ENCODE results near the gene IFIT1B.
"Not testable (repeated sequence)": the region's sequence is repeated elsewhere in the genome, so short reads cannot be mapped to it uniquely, and the experiment has no call there.

The IFIT1B gene

DNA sequence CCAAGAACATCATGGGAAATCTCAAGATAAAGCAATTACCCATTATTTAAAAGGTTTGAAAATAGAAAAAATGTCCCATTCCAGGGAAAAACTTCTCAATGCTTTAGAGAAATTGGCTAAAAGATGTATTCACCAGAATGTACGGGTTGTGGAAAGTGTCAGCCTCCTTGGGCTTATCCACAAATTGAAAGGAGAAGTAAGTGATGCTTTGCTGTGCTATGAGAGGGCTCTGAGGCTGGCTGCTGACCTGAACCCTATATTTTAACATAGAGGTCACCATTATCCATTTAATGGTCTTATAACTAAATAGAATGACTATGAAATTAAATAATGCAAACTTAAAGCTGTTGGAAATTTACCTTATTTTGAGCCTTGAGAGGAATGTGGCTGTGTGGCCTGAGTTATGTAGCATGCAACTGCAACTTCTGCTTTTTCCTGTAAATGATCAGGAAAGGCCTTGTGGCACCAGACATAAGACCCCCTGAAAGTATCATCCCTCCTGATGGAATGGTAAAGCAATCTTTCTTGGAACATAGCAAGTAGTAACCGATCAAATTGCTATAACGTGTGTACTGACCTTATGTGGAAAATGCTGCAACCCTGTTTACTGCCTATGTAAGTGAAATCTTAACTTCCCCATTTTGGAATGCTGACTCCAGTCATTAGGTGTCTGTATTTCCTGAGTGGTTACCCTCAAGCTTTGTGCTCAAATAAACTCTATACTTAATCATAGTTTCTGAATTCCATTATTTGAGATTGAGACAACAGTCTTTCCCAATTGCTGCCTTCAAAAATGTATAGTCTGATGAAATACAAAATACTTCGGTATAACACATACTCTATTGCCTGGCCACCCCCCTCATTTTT, 6.9 kb downstream of the IFIT1B start:
- DNase-seq = no peak

DNA sequence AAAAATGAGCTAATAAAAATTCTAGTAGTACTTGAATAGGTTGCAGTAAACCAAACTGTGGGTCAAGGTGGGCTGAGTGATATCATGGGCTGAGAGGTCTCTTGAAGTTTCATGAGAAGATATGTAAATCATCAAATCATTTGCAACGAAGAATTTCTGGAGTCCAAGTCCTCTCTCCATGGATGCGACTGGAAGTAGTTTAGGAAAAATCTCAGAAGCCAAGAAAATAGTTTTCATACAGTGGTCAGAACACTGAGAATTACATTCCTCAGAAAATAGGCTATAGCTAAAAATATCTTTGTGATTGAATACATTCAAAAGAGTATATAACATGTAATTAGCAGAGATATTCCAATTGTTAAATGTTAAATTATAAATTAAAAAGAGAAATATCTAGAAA, 10.9 kb downstream of the IFIT1B start:
- DNase-seq = no peak

DNA sequence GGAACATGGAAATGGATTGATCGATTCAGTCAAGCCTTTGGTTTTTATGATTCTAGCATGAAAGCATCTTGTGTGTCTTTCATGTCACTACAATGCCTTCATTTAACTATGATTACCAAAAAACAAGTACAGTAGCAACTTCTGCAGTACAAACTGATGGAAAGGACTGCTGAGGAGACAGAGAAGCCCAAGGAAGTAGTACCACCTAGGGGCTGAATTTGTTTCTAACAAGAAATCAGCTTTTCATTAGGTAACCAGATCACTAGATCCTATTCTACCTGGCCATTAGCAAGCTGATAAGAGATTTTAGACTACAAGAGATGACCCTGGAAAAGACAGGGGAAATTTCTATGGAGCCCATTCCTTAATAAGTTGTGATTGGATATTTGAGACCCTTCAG, 11.4 kb downstream of the IFIT1B start:
- DNase-seq = no peak

DNA sequence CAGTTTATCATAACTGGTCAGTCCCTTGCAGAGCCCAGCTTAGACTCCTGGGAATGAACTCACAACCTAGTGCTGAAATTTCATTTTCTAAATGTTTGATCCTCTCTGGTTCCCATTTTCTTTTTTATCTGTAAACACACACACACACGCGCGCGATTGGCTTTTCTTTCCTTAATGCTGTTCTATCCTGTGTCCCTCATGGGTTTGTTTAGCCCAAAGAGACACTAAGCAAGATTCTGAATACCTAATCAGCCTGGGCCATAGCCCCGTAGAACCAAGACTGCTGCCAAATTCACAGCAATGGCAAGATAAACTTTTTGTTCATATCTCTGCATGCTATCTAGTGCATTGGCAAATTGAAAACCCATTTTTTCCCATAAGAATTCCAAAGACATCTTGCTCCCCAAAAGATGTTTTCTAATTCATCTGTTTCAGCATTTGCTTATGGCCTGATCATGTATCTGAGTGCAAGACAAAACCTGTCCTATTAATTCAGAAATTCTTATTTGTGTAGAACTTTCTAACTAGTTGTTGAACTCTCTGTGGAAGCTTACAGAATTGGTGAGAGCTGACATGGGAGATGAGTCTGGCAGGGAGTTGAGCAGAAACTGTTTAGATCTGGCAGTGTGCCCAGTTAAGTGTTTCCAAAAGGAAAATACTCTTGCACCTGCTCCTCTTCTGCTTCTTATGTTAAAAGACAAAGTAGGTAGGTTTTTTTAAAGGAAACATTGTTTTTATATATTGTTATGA, 12.8 kb downstream of the IFIT1B start:
- no peak for DNase-seq

DNA sequence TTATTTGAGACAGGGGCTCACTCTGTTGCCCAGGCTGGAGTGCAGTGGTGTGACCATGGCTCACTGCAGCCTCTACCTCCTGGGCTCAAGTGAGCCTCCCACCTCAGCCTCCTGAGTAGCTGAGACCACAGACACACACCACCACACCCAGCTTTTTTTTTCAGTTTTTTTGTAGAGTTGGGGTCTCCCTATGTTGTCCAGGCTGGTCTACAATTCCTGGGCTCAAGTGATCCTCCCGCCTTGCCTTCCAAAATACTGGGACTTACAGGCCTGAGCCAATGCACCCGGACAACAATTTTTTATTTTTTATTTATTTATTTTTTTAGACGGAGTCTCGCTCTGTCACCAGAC, 13.3 kb downstream of the IFIT1B start:
- DNase-seq = not testable (repeated sequence)

DNA sequence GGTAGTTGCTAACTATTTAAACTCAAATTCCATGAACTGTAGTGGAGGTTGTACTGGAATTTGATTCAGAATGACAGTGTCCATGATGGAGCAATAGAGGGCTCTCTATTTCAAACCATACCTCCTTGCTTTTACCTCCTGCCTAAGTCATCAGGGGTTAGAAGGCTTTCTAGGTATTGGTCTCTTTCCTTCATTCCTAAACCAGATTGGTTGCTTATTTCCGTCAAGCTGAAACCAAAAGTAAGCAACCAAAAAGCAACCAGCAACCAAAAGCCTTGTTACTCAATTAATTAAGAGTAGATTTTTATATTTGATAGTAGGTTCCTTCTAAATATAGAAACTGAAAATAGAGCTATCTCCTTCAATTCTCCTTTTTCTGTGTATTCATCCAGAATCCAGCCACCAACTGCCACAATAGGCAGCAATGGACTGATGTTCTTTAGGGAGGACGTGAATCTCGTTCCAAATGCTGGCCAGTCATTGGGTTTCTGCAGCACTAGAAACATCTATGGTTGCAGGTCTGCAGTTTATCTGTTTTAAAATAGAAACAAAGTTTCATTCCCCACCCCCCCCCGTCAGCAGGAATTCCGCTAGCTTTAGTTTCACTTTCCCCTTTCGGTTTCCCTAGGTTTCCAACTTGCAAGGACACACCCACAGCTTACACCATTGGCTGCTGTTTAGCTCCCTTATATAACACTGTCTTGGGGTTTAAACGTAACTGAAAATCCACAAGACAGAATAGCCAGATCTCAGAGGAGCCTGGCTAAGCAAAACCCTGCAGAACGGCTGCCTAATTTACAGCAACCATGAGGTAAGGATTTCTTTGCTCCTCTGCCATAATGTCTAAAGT, 14.3 kb downstream of the IFIT1B start, which contains the start of gene IFIT1:
IFIT1 (plus strand) TSS at position 717 of the 850 bp plus-strand sequence; CDS start at position 807, 90 bp downstream.
- DNase-seq = peak; percentile 78

DNA sequence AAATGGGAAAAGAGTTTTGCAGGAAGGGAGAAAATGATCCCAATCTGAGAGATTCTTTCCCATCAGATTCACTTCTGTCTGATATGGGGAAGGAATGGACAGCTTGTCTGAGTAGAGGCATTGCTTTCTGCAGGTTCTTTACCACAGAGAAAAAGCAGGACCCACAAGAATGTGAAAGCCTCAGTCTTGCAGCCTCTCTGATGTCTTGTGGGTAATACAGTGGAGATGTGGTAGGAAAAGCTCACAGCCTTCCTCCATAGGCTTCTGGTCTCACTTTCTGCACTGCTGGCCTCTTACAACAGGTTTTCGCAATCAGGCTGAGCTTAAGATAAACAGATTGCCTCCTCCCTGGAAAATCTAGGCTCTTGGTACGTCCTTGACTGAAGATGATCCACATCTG, 15.1 kb downstream of the IFIT1B start:
- no peak for DNase-seq

DNA sequence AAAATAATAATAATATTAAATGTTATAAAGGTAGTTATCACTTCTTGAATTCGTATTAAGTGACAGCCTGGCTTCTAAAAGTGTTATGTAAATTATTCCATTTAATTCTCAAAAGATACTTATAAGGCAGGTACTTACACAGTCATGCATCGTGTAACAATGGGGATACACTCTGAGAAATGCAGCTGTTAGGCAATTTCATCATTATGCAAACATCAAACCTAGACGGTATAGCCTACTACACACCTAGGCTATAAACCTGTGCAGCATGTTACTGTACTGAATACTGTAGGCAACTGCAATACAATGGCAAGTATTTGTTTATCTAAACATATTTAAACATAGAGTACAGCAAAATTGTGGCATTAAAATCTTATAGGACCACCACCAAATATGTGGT, 16.0 kb downstream of the IFIT1B start:
- DNase-seq = no peak

DNA sequence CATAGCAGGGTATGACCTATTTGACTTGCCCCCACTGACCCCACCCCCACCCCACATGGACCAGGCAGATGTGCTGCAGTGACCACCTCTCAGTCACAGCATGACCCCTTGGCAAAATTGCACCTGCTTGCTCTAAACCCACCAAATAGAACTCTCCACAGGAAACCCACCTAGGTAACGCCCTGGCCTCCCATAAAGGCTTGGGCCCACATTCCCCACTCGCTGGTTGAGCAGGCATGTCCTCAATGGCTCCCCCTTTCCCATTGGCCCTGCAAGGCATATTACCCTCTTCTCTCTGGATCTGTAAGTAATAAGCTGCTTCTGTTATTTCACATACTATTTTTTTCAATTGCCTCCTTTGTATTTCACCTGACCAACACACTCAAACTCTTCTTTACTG, 17.3 kb downstream of the IFIT1B start:
- no peak for DNase-seq

DNA sequence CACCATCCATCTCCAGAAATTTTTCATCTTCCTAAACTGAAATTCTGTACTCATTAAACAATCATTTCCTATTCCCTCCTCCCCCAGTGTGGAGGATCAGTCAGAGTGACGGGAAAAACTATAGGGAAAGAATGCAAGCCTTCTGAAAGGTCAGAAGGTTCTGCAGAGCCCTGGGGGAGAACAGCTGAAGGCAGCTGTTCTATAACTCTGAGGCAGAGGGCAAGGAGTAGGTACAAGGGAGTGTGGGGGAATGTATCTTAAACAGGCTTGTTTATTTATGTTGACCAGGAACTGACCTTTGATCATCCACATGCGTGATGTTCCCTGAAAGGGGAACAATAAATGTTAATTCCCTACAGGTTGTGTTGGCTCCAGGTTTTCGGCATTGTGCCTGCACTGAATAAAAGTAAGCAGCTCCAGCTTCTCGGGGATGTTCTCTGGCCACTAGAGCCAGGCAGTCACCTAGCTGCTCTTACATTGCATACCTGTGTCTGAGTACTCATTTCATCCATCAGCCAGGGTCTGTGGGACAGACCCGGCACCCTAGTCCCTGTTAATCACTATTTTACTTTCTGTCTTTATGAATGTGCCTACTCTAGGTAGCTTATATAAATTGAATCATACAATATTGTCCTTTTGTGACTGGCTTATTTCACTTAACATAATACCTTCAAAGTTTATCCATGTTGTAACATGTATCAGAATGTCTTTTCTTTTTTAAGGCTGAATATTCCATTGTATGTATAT, 20.3 kb downstream of the IFIT1B start:
- DNase-seq = no peak

DNA sequence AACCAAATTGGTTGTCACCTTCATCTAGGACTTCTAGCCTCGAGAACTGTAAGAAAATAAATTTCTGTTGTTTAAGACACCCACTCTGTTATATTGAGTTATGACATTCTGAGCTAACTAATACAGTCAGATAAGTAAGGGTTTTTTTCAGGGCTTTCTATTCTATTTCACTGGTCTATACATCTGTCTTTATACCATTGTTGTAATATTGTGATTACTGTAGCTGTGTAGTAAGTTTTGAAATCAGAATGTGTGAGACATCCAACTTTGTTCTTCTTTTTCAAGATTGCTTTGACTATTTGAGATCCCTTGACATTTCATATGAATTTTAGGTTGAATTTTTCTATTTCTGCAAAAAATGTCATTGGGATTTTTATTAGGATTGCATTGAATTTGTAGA, 22.1 kb downstream of the IFIT1B start:
- DNase-seq = no peak

DNA sequence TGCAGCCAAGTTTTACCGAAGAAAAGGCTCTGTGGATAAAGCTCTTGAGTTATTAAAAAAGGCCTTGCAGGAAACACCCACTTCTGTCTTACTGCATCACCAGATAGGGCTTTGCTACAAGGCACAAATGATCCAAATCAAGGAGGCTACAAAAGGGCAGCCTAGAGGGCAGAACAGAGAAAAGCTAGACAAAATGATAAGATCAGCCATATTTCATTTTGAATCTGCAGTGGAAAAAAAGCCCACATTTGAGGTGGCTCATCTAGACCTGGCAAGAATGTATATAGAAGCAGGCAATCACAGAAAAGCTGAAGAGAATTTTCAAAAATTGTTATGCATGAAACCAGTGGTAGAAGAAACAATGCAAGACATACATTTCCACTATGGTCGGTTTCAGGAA, 25.2 kb downstream of the IFIT1B start:
- no peak for DNase-seq

DNA sequence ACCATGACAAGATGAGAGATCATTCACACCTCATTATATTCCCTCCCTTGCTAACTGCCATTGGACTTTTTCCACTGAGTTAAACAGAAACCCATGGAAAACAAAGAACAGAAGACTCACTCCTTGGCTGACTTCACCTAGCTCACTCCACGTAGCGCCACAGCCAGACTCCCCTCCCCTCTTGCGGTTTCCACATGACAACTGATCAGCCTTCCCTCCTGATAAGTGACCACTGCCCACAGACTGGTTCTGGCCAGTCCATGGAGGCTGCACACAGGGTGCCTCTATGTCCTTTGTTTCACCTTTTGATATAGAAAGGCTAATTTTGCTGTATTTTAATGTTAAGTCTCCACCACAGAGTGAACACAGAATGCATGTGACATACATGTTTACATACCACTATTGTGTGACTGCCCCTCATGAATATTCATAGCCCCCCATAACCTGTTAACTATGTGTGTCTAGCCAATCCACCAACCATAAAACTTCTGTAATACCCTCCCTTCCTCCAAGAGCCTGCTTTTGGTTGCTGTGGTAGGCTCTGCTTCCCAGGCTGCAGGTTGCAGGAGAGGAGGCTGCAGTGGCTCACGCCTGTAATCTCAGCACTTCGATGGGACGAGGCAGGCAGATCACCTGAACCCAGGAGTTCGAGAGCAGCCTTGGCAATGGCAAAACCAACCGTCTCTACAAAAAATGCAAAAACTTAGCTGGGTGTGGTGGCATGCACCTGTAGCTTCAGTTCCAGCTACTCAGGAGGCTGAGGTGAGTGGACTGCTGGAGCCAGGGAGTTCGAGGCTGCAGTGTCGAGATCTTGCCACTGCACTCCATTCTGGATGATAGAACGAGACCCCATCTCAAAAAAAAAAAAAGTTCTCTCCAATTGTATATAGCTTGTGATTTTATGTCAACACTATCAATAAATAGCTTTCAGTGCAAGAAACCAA, 26.5 kb downstream of the IFIT1B start:
- no peak for DNase-seq

DNA sequence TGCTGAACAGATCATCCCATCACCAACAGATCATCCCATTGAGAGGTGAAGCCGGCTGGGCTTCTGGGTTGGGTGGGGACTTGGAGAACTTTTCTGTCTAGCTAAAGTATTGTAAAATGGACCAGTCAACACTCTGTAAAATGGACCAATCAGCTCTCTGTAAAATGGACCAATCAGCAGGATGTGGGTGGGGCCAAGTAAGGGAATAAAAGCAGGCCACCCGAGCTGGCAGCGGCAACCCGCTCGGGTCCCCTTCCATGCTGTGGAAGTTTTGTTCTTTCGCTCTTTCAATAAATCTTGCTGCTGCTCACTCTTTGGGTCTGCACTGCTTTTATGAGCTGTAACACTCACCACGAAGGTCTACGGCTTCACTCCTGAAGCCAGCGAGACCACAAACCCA, 28.3 kb downstream of the IFIT1B start:
- not testable (repeated sequence) for DNase-seq

DNA sequence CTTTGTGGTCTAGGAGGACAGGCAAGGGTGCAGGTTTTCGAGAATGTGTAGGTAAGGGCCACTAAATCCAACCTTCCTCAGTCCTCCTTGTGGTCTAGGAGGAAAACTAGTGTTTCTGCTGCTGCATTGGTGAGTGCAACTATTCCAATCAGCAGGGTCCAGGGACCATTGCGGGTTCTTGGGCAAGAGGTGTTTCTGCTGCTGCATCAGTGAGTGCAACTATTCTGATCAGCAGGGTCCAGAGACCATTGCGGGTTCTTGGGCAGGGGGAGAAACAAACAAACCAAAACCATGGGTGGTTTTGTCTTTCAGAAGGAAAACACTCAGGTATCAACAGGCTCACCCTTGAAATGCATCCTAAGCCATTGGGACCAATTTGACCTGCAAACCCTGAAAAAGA, 29.9 kb downstream of the IFIT1B start:
- not testable (repeated sequence) for DNase-seq

DNA sequence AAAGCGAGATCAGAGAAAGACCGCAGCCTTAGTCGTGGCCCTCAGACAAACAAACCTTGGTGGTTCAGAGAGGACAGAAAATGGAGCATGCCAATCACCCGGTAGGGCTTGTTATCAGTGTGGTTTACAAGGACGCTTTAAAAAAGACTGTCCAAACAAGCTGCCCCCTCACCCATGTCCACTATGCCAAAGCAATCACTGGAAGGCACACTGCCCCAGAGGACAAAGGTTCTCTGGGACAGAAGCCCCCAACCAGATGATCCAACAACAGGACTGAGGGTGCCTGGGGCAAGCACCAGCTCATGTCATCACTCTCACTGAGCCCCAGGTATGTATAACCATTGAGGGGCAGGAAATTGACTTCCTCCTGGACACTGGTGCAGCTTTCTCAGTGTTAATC, 31.4 kb downstream of the IFIT1B start:
- not testable (repeated sequence) for DNase-seq

DNA sequence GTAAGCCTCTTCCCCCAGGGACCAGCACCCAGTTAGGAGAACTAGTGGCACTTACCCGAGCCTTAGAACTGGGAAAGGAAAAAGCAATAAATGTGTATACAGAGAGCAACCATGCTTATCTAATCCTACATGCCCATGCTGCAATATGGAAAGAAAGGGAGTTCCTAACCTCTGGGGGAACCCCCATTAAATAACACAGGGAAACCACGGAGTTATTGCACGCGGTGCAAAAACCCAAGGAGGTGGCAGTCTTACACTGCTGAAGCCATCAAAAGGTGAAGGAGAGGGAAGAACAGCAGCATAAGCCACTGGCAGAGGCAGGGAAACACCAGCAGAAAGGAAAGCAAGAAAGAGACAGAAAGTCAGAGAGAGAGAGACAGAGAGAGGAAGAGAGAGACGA, 32.7 kb downstream of the IFIT1B start:
- not testable (repeated sequence) for DNase-seq

DNA sequence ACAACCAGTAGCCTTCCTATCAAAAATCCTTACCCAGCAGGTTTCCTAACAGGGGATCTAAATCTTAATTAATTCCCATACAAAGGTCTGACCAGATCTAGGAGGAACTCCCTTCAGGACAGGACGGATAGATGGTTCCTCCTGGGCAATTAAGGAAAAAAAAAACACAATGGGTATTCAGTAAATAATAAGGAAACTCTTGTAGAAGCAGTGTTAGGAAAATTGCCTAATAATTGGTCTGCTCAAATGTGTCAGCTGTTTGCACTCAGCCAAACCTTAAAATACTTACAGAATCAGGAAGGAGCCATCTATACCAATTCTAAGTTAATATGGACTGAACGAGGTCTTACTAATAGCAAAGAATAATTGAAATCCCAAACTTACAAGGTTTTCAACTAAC, 33.3 kb downstream of the IFIT1B start:
- not testable (repeated sequence) for DNase-seq

DNA sequence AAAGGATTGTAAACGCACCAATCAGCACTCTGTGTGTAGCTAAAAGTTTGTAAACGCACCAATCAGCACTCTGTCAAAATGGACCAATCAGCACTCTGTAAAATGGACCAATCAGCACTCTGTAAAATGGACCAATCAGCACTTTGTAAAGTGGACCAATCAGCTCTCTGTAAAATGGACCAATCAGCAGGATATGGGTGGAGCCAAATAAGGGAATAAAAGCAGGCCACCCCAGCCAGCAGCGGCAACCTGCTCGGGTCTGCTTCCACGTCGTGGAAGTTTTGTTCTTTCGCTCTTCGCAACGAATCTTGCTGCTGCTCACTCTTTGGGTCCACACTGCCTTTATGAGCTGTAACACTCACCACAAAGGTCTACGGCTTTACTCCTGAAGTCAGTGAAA, 34.4 kb downstream of the IFIT1B start:
- DNase-seq = peak; percentile 31

DNA sequence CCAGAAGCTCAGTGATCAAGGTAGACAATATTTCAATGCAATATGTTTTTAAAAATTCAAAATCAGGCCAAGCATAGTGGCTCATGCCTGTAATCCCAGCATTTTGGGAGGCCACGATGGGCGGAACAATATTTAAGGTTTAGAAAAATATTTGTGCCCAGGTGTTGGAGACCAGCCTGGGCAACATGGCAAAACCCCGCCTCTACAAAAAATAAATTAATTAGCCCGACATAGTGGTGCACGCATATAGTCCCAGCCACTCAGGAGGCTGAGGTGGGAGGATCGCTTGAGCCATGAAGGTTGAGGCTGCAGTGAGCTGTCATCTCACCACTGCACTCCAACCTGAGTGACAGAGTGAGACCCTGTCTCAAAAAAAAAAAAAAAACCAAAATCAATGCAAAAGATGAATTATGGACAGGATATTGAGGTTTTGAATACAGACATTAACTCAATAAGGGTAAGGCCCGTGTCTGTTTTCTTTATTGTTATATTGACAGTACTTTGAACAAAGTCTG, 35.6 kb downstream of the IFIT1B start:
- no peak for DNase-seq
